H1 (cell line): ENCODE results near the gene PDZD11. TPM values are rescaled to one million over a fixed set of nuclear protein-coding genes. Genes with fewer than 3 reads are reported as not detected.
"Not testable (repeated sequence)": the region's sequence is repeated elsewhere in the genome, so short reads cannot be mapped to it uniquely, and the experiment has no call there.

ENCODE experiments used
- CTCF ChIA-PET: fragments of 300-600 bp; sonication (Branson Sonifier 250); formaldehyde crosslinking; loops from one replicate; lab custom pipeline; 2021; ENCODE audit not compliant: partially characterized antibody; lab: Charles Lee
- POLR2A ChIA-PET: fragments of 300-600 bp; sonication (Branson Sonifier 250); formaldehyde crosslinking; loops from one replicate; lab custom pipeline; 2021; ENCODE audit warnings: inconsistent platforms; ENCODE audit not compliant: partially characterized antibody; lab: Charles Lee
- DNase-seq, 2 experiments: peaks; one replicate each; pipeline versions ENCODE4 v3.0.0 to v3.0.0-alpha.2; 2010 to 2022; ENCODE audit warnings: low spot score in 2 of 2, low read depth in 1 of 2, mixed read lengths in 1 of 2
- FAIRE-seq: peaks from 2 replicates; lab custom pipeline; 2011; peaks lifted over from hg19 to GRCh38; lab: Jason Lieb, UNC
- H2AFZ ChIP-seq: 2 replicates; pipeline ENCODE4 v1.8.1; 2012; ENCODE audit warnings: low read length, inconsistent platforms
- H2AK5ac ChIP-seq: 2 replicates; pipeline ENCODE4 v1.6.1; 2013; ENCODE audit warnings: low read depth, low read length
- H2BK120ac ChIP-seq: replicated peaks from 2 replicates; pipeline ENCODE3; 2013; ENCODE audit warnings: low read depth, low read length, inconsistent platforms
- H2BK12ac ChIP-seq: 2 replicates; pipeline ENCODE4 v1.6.1; 2013; ENCODE audit warnings: low read depth, low read length
- H2BK15ac ChIP-seq: 2 replicates; pipeline ENCODE4 v1.6.1; 2013; ENCODE audit warnings: low read length
- H2BK20ac ChIP-seq: 2 replicates; pipeline ENCODE4 v1.6.1; 2013; ENCODE audit warnings: low read length
- H2BK5ac ChIP-seq: 2 replicates; pipeline ENCODE4 v1.6.1; 2013; ENCODE audit warnings: low read depth, low read length
- H3K14ac ChIP-seq: 2 replicates; pipeline ENCODE4 v1.6.1; 2013; ENCODE audit warnings: inconsistent platforms; ENCODE audit not compliant: insufficient read length
- H3K18ac ChIP-seq: 2 replicates; pipeline ENCODE4 v1.6.1; 2013; ENCODE audit warnings: low read length; ENCODE audit errors: extremely low read depth
- H3K23ac ChIP-seq: 2 replicates; pipeline ENCODE4 v1.6.1; 2013; ENCODE audit warnings: inconsistent platforms; ENCODE audit not compliant: insufficient read length
- H3K23me2 ChIP-seq: 2 replicates; pipeline ENCODE4 v1.6.1; 2013; ENCODE audit warnings: low read depth, low read length
- H3K27ac ChIP-seq: 2 replicates; pipeline ENCODE4 v1.6.1; 2011; ENCODE audit warnings: low read depth, low read length, inconsistent platforms
- H3K27me3 ChIP-seq, 4 experiments: replicated peaks in 1 of 4; 1 replicate in 1 of 4; 2 replicates in 3 of 4; pipeline versions ENCODE4 v1.6.1 to v1.8.1; 2011 to 2013; ENCODE audit warnings: low read length in 3 of 4, mild to moderate bottlenecking in 3 of 4, inconsistent platforms in 2 of 4, mixed read lengths in 2 of 4, moderate library complexity in 1 of 4; ENCODE audit not compliant: control insufficient read depth in 3 of 4, insufficient read depth in 3 of 4; ENCODE audit errors: extremely low read depth in 1 of 4
- H3K36me3 ChIP-seq, 4 experiments: 2 replicates each; pipeline versions ENCODE4 v1.6.1 to v1.8.1; 2011 to 2013; ENCODE audit warnings: mild to moderate bottlenecking in 4 of 4, low read length in 3 of 4, moderate library complexity in 2 of 4, control low read depth in 1 of 4, inconsistent platforms in 1 of 4; ENCODE audit not compliant: insufficient read depth in 4 of 4, control insufficient read depth in 2 of 4
- H3K4ac ChIP-seq: replicated peaks from 2 replicates; pipeline ENCODE3; 2013; ENCODE audit warnings: low read length, low read depth, mixed read lengths, inconsistent platforms; ENCODE audit not compliant: insufficient read length
- H3K4me1 ChIP-seq, 4 experiments: replicated peaks in 1 of 4; 1 replicate in 1 of 4; 2 replicates in 3 of 4; pipeline versions ENCODE4 v1.6.1 to v1.8.1; 2011 to 2013; ENCODE audit warnings: low read length in 3 of 4, inconsistent platforms in 2 of 4, mixed read lengths in 1 of 4; ENCODE audit not compliant: insufficient read depth in 4 of 4, control insufficient read depth in 3 of 4
- H3K4me2 ChIP-seq, 2 experiments: 2 replicates each; pipeline versions ENCODE4 v1.6.1 to v1.8.1; 2011 to 2013; ENCODE audit warnings: low read depth in 2 of 2, low read length in 2 of 2, control low read depth in 1 of 2, inconsistent platforms in 1 of 2, mild to moderate bottlenecking in 1 of 2; ENCODE audit not compliant: insufficient read depth in 1 of 2
- H3K4me3 ChIP-seq, 4 experiments: fragments of 200-600, 300-600 bp in 1 of 4; sonication (generic), shearing (Covaris generic), sonication (Bioruptor Twin) in 1 of 4; 2 replicates each; pipeline versions ENCODE4 v1.5.1 to v1.8.1; 2011 to 2016; ENCODE audit warnings: low read length in 4 of 4, low read depth in 3 of 4, control low read depth in 2 of 4, inconsistent platforms in 2 of 4, mild to moderate bottlenecking in 2 of 4, mixed read lengths in 1 of 4, moderate library complexity in 1 of 4; ENCODE audit not compliant: insufficient read depth in 2 of 4; ENCODE audit errors: extremely low read depth in 1 of 4
- H3K56ac ChIP-seq: replicated peaks from 2 replicates; pipeline ENCODE3; 2013; ENCODE audit warnings: low read depth, mild to moderate bottlenecking, mixed read lengths, low read length, inconsistent platforms; ENCODE audit not compliant: insufficient read length
- H3K79me1 ChIP-seq: 2 replicates; pipeline ENCODE4 v1.6.1; 2013; ENCODE audit warnings: low read depth, low read length, control low read depth
- H3K79me2 ChIP-seq, 2 experiments: 2 replicates each; pipeline versions ENCODE4 v1.6.1 to v1.8.1; 2012 to 2013; ENCODE audit warnings: low read length in 2 of 2, mild to moderate bottlenecking in 2 of 2, inconsistent platforms in 1 of 2; ENCODE audit not compliant: insufficient read depth in 2 of 2, control insufficient read depth in 1 of 2
- H3K9ac ChIP-seq, 4 experiments: replicated peaks in 1 of 4; 1 replicate in 1 of 4; 2 replicates in 3 of 4; pipeline versions ENCODE4 v1.6.1 to v1.8.1; 2011 to 2013; ENCODE audit warnings: low read depth in 3 of 4, low read length in 3 of 4, control low read depth in 2 of 4, mild to moderate bottlenecking in 2 of 4, moderate library complexity in 2 of 4, inconsistent platforms in 1 of 4; ENCODE audit errors: extremely low read depth in 1 of 4
- H3K9me3 ChIP-seq, 2 experiments: 2 replicates each; pipeline versions ENCODE4 v1.6.1 to v1.8.1; 2012 to 2013; ENCODE audit warnings: mild to moderate bottlenecking in 2 of 2, moderate library complexity in 2 of 2, control low read depth in 1 of 2, inconsistent platforms in 1 of 2, low read depth in 1 of 2, low read length in 1 of 2, mixed read lengths in 1 of 2; ENCODE audit not compliant: insufficient read depth in 2 of 2
- H4K20me1 ChIP-seq, 2 experiments: replicated peaks in 1 of 2; 2 replicates each; pipeline versions ENCODE3 to v1.8.1; 2011 to 2013; ENCODE audit warnings: inconsistent platforms in 2 of 2, low read length in 2 of 2, mild to moderate bottlenecking in 1 of 2; ENCODE audit not compliant: insufficient read depth in 2 of 2, control insufficient read depth in 1 of 2
- H4K5ac ChIP-seq: 2 replicates; pipeline ENCODE4 v1.6.1; 2013; ENCODE audit warnings: low read length, low read depth, mixed read lengths, inconsistent platforms; ENCODE audit not compliant: insufficient read length
- H4K8ac ChIP-seq: 2 replicates; pipeline ENCODE4 v1.8.0; 2013; ENCODE audit warnings: mild to moderate bottlenecking, moderate library complexity, low read length, inconsistent platforms; ENCODE audit not compliant: insufficient read depth; ENCODE audit errors: extremely low read depth
- H4K91ac ChIP-seq: replicated peaks from 2 replicates; pipeline ENCODE3; 2013; ENCODE audit warnings: low read length, mixed read lengths, inconsistent platforms; ENCODE audit not compliant: insufficient read length
- WGBS, 2 experiments: shearing (Covaris generic) in 1 of 2; methylation state at CpG; one replicate each; pipeline versions ENCODE4 v1.1.6 to v1.1.7; 2013 to 2015; ENCODE audit warnings: low lambda C conversion rate in 2 of 2, mixed read lengths in 2 of 2, inconsistent platforms in 1 of 2, low coverage in 1 of 2, missing lambda C conversion rate in 1 of 2; ENCODE audit not compliant: insufficient replicate concordance in 2 of 2, insufficient coverage in 1 of 2, insufficient read length in 1 of 2; ENCODE audit errors: extremely low coverage in 1 of 2, missing lambda C conversion rate in 1 of 2; 5-methylcytosine and 5-hydroxymethylcytosine counted together
- polyA plus RNA-seq, 7 experiments: library from polyadenylated mRNA; depleted of rRNA in 3 of 7; stranded (reverse) in 5 of 7; unstranded in 2 of 7; fragments of >200 nt in 5 of 7; fragments of 200-250 nt in 2 of 7; gene quantifications; 1 replicate in 5 of 7; 2 replicates in 1 of 7; 4 replicates in 1 of 7; pipeline versions ENCODE4 v1.2.1 to v1.2.3, GENCODE V29; 2011 to 2013; ENCODE audit warnings: missing spikeins in 2 of 7, mixed read lengths in 2 of 7
- total RNA-seq: library from RNA; stranded (reverse); fragmentation: NEBNext Ultra II Directional; extraction: Animal tissue kit (Norgen Biotek cat#: 25700); gene quantifications from 2 replicates; pipeline ENCODE4 v1.2.1, GENCODE V29; 2021

PDZD11 gene
- total and polyA plus RNA-seq, 2 of the 8 experiments (the other 6 are each of a cell fraction or from before 2014, with no cell fraction given), result 31.5 to 55.9 TPM

- WGBS, 2 experiments, result 95% methylated on average over 6 of the region's 6 CpGs; no CpG with 5 or more reads in 1 of the 2 experiments
- H2BK5ac ChIP-seq, H3K9ac ChIP-seq, H3K23ac ChIP-seq, FAIRE-seq, H4K8ac ChIP-seq, H3K4me3 ChIP-seq, H4K20me1 ChIP-seq, H2AFZ ChIP-seq, H3K14ac ChIP-seq, CTCF ChIA-PET, H3K4me2 ChIP-seq, H2BK12ac ChIP-seq, H2AK5ac ChIP-seq, DNase-seq, H3K23me2 ChIP-seq, H4K5ac ChIP-seq, H3K36me3 ChIP-seq, POLR2A ChIA-PET, H3K27ac ChIP-seq, H3K27me3 ChIP-seq, H3K79me1 ChIP-seq, H2BK20ac ChIP-seq, H2BK120ac ChIP-seq, H2BK15ac ChIP-seq, H3K9me3 ChIP-seq, H4K91ac ChIP-seq, H3K18ac ChIP-seq, H3K56ac ChIP-seq, H3K4me1 ChIP-seq, H3K79me2 ChIP-seq, H3K4ac ChIP-seq: not testable (repeated sequence)
These were observed 33.9 kb upstream of the PDZD11 start for GRCh38 chrX:70323628-70324027.
